GM12892 (cell line): ENCODE data around the gene NTMT1.

Experiments used
- DNase-seq: peaks from one replicate; pipeline ENCODE4 v3.0.0; 2011; ENCODE audit not compliant: insufficient read length
- FAIRE-seq: peaks from 2 replicates; lab custom pipeline; 2011; peaks lifted over from hg19 to GRCh38; lab: Jason Lieb, UNC
- POLR2A ChIP-seq: IDR thresholded peaks from 2 replicates; pipeline ENCODE4 v1.6.1; 2011; ENCODE audit warnings: low read depth, low read length, control low read depth
- POLR2AphosphoS5 ChIP-seq: IDR thresholded peaks from 2 replicates; pipeline ENCODE4 v1.6.1; 2011; ENCODE audit warnings: low read depth, low read length, control low read depth
- TAF1 ChIP-seq: IDR thresholded peaks from 2 replicates; pipeline ENCODE4 v1.6.1; 2011; ENCODE audit warnings: low read depth, mild to moderate bottlenecking, control low read depth, low read length, borderline replicate concordance

The NTMT1 gene

GRCh38 chr9:129669141-129669718, 43.3 kb downstream of the NTMT1 start:
- DNase-seq (no peak), FAIRE-seq (no peak)
- TF ChIP-seq POLR2A (no peak), POLR2AphosphoS5 (no peak), TAF1 (no peak)

GRCh38 chr9:129669946-129670345, 44.0 kb downstream of the NTMT1 start:
- no peak for DNase-seq
- no peak for TF ChIP-seq POLR2A
- no peak for TF ChIP-seq TAF1
- no peak for TF ChIP-seq POLR2AphosphoS5
- no peak for FAIRE-seq

- FAIRE-seq (no peak), DNase-seq (no peak)
- no peak for TF ChIP-seq POLR2A
- TF ChIP-seq TAF1: no peak
- TF ChIP-seq POLR2AphosphoS5: no peak
Measured at GRCh38 chr9:129671065-129671464, 45.1 kb downstream of the NTMT1 start.

- DNase-seq (no peak), FAIRE-seq (no peak)
- no peak for TF ChIP-seq TAF1
- no peak for TF ChIP-seq POLR2A
- TF ChIP-seq POLR2AphosphoS5: no peak
Measured at GRCh38 chr9:129671519-129671918, 45.6 kb downstream of the NTMT1 start.

- no peak for TF ChIP-seq TAF1
- no peak for TF ChIP-seq POLR2AphosphoS5
- no peak for TF ChIP-seq POLR2A
- FAIRE-seq (no peak), DNase-seq (no peak)
Measured at GRCh38 chr9:129672702-129673101, 46.7 kb downstream of the NTMT1 start.

GRCh38 chr9:129673602-129674001, 47.6 kb downstream of the NTMT1 start:
- TF ChIP-seq POLR2A (no peak), TAF1 (no peak), POLR2AphosphoS5 (no peak)
- FAIRE-seq: no peak
- DNase-seq: no peak

GRCh38 chr9:129674229-129674628, 48.3 kb downstream of the NTMT1 start:
- FAIRE-seq: no peak

GRCh38 chr9:129675620-129676019, 49.7 kb downstream of the NTMT1 start:
- TF ChIP-seq POLR2A (no peak), POLR2AphosphoS5 (no peak), TAF1 (no peak)
- FAIRE-seq: no peak
- DNase-seq: no peak

More at GRCh38 chr9:129674229-129674628, 48.3 kb downstream of the NTMT1 start:
- TF ChIP-seq TAF1 (no peak), POLR2A (no peak), POLR2AphosphoS5 (no peak)
- DNase-seq: no peak

- no peak for FAIRE-seq
- no peak for DNase-seq
- TF ChIP-seq POLR2A: no peak
- TF ChIP-seq POLR2AphosphoS5: no peak
- no peak for TF ChIP-seq TAF1
Measured at GRCh38 chr9:129676287-129676686, 50.3 kb downstream of the NTMT1 start.

- no peak for TF ChIP-seq TAF1
- TF ChIP-seq POLR2A: no peak
- no peak for TF ChIP-seq POLR2AphosphoS5
- FAIRE-seq: no peak
- DNase-seq: no peak
Measured at GRCh38 chr9:129676975-129677374, 51.0 kb downstream of the NTMT1 start.

- FAIRE-seq (no peak), DNase-seq (no peak)
- TF ChIP-seq POLR2AphosphoS5 (no peak), POLR2A (no peak), TAF1 (no peak)
Measured at GRCh38 chr9:129677456-129677855, 51.5 kb downstream of the NTMT1 start.

GRCh38 chr9:129678844-129679243, 52.9 kb downstream of the NTMT1 start:
- FAIRE-seq: no peak
- TF ChIP-seq POLR2AphosphoS5 (no peak), POLR2A (no peak)

GRCh38 chr9:129679537-129679936, 53.6 kb downstream of the NTMT1 start:
- TF ChIP-seq TAF1 (no peak), POLR2A (no peak), POLR2AphosphoS5 (no peak)
- DNase-seq: no peak
- no peak for FAIRE-seq

More at GRCh38 chr9:129678844-129679243, 52.9 kb downstream of the NTMT1 start:
- no peak for DNase-seq
